Ectodermal cell (in vitro differentiated cells): Measurements from ENCODE around the gene TNS3.

Experiments
- H3K27ac ChIP-seq: 2 replicates; pipeline ENCODE4 v1.7.0; 2013; ENCODE audit warnings: mild to moderate bottlenecking, low read depth, low read length; ENCODE audit not compliant: insufficient read depth, poor library complexity, severe bottlenecking
- H3K27me3 ChIP-seq: 2 replicates; pipeline ENCODE4 v1.7.0; 2013; ENCODE audit warnings: mild to moderate bottlenecking, low read length; ENCODE audit not compliant: insufficient read depth, control insufficient read depth, poor library complexity, severe bottlenecking
- H3K36me3 ChIP-seq: one replicate; pipeline ENCODE4 v1.7.0; 2013; ENCODE audit warnings: low read length; ENCODE audit not compliant: control insufficient read depth, insufficient read depth
- H3K4me1 ChIP-seq: one replicate; pipeline ENCODE4 v1.7.0; 2013; ENCODE audit warnings: low read length; ENCODE audit not compliant: control insufficient read depth, insufficient read depth
- H3K4me3 ChIP-seq: 2 replicates; pipeline ENCODE4 v1.7.0; 2013; ENCODE audit warnings: low read depth, low read length, control low read depth; ENCODE audit not compliant: insufficient read depth
- H3K9me3 ChIP-seq: 2 replicates; pipeline ENCODE4 v1.7.0; 2013; ENCODE audit warnings: mild to moderate bottlenecking, low read length, moderate library complexity; ENCODE audit not compliant: control insufficient read depth
- WGBS, 2 experiments: methylation state at CpG; one replicate each; pipeline ENCODE4 v1.1.7; 2013; ENCODE audit warnings: missing lambda C conversion rate in 2 of 2; 5-methylcytosine and 5-hydroxymethylcytosine counted together

Gene TNS3

DNA sequence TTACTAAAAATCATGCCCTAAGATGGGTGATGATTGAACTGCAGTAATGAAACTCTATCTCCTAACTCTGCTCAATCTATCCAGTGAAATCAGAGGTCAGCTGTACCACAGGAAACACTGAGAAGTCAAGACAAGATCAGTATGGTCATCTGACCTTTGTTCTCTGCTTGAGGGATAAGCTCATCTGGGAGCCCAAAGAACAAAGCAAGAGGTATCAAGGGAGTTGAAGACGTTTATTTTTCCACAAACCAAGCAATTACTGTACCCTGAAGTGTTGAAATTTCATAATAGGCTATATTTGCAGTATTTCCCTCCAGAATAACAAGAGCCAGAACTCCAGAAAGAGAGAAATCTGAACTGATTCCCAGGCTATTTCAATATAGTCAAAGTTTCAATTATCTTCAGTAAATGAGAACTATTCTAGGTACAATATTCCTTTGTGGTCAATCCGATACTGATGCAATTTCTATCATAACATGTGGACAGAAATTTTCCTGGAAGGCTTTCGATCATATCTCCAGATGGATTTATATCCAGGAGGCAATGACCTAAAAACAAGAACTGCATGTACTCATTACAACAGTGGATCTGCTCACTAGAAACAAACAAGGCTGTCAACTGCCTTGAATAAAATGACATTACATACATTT lies 345.3 kb downstream of the TNS3 start:
- Histone ChIP-seq H3K9me3 (no peaks in the 10 kb centered on the region), H3K27ac (no peak overlapping the region), H3K27me3 (no peaks in the 10 kb centered on the region), H3K36me3 (no peaks in the 10 kb centered on the region), H3K4me1 (no peaks in the 10 kb centered on the region), H3K4me3 (no peak overlapping the region)
- WGBS, 2 experiments: 81 to 100% methylated on average over 2 to 3 of the region's 3 CpGs

DNA sequence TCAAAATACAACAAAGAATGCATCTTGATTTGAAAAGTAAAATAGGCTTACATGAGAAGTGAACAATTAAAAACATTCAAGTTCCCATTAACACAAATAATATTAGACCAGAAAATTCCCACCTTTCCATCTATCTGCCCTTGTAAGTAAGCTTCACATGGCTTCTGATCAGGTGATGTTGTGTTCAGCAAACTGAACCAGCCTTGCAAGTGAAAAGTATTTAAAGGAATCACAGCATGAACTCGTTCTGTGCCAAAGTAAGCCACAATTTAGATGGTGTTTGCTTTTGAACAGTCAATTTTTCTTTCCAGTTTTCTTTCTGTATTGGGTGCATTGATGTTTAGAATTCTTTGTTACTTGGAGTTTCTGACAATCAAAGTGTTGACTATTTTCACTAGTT lies 347.9 kb downstream of the TNS3 start:
- WGBS, 2 experiments: 78 to 79% methylated on average over 1 of the region's 1 CpG
- Histone ChIP-seq H3K27me3 (no peaks in the 10 kb centered on the region), H3K4me3 (no peak overlapping the region), H3K36me3 (no peaks in the 10 kb centered on the region), H3K9me3 (no peaks in the 10 kb centered on the region), H3K27ac (no peak overlapping the region), H3K4me1 (no peaks in the 10 kb centered on the region)

DNA sequence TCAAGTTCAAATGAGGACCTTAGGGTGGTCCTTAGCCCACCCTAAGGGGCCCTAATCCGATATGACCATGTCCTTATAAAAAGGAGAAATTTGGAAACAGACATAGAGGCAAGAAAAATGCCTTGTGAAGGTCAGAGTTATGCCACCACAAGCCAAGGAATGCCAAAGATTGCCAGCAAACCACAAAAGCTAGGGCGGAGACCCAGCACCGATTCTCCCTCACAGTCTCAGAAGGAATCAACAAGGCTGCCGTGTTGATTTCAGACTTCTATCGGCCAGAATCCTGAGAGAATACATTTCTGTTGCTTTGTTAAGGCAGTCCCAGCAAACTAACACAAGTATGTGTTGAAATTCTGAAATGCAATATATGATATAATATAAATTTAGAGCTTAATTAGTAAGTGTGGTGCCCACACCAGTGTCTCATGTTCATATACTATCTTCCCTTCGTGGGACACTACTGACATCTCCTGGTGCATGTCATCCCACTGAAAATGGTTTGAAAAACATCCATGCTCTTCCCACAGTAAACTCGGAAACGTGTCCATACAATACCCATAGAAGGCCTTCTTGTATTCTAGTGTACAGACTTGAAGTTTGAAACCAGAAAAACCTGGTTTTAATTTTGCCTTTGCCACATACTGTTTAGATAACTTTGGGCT lies 349.0 kb downstream of the TNS3 start:
- Histone ChIP-seq H3K27me3 (no peaks in the 10 kb centered on the region), H3K36me3 (no peaks in the 10 kb centered on the region), H3K9me3 (no peaks in the 10 kb centered on the region), H3K4me1 (no peaks in the 10 kb centered on the region), H3K27ac (no peak overlapping the region), H3K4me3 (no peak overlapping the region)
- 92 to 93% methylated on average over 8 of the region's 8 CpGs for WGBS, 2 experiments

- WGBS, 2 experiments: 80 to 91% methylated on average over 1 of the region's 1 CpG
These were observed 350.3 kb downstream of the TNS3 start for GRCh38 chr7:47231627-47232026.

DNA sequence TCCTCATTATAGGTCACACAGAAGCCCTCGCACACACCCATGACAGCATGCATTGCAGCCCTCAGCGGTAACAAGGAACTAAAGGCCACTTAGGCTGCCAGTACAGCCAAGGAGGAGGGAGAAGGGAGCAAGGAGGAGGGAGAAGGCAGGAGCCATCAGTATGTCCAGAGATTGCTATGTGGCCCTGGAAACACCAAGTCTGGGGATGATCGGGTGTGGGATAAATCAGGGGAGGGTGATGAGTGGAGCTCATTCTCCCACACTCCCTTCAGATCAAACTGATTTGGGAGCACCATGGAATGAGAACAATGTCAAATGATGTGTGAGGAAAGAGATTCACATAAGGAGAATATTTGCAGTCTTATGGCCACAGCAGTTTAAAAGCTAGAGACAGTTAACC lies 350.9 kb downstream of the TNS3 start:
- Histone ChIP-seq H3K27me3 (no peaks in the 10 kb centered on the region), H3K9me3 (no peaks in the 10 kb centered on the region), H3K36me3 (no peaks in the 10 kb centered on the region), H3K27ac (no peak overlapping the region), H3K4me3 (no peak overlapping the region), H3K4me1 (no peaks in the 10 kb centered on the region)
- WGBS, 2 experiments: 92% methylated on average over 3 of the region's 3 CpGs

More at GRCh38 chr7:47231627-47232026, 350.3 kb downstream of the TNS3 start:
- Histone ChIP-seq H3K27ac (no peak overlapping the region), H3K27me3 (no peaks in the 10 kb centered on the region), H3K4me3 (no peak overlapping the region), H3K4me1 (no peaks in the 10 kb centered on the region), H3K9me3 (no peaks in the 10 kb centered on the region), H3K36me3 (no peaks in the 10 kb centered on the region)

- Histone ChIP-seq H3K36me3 (no peaks in the 10 kb centered on the region), H3K4me3 (no peak overlapping the region), H3K27ac (no peak overlapping the region), H3K4me1 (no peaks in the 10 kb centered on the region), H3K9me3 (no peaks in the 10 kb centered on the region), H3K27me3 (no peaks in the 10 kb centered on the region)
- WGBS, 2 experiments: 92 to 94% methylated on average over 11 of the region's 11 CpGs
These were observed 353.4 kb downstream of the TNS3 start for GRCh38 chr7:47228386-47229014.

- no peak overlapping the region for H3K4me3 ChIP-seq
- WGBS, 2 experiments: 85 to 90% methylated on average over 6 of the region's 6 CpGs
- no peak overlapping the region for H3K27ac ChIP-seq
- H3K27me3 ChIP-seq: no peaks in the 10 kb centered on the region
- no peaks in the 10 kb centered on the region for H3K36me3 ChIP-seq
- no peaks in the 10 kb centered on the region for H3K9me3 ChIP-seq
- no peaks in the 10 kb centered on the region for H3K4me1 ChIP-seq
These were observed 354.1 kb downstream of the TNS3 start for GRCh38 chr7:47227762-47228177.

DNA sequence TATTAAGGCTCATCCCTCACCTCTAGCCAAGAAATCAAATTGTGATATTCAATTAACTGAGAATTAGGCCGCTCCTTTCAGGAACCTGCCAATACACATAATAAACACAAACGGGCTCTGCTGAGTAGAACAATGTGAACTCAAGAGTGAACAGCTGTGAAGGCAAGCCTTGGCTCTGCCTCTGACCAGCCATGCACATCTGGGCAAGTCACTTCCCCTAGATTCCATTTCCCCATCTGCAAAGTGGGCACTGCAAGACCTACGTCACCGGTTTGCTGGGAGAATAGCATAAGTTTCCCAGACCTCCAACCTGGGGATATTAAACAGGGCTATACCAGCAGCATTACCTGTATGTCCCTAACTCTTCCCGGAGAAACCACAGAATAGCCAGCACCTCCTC lies 355.2 kb downstream of the TNS3 start:
- H3K4me1 ChIP-seq: no peaks in the 10 kb centered on the region
- no peak overlapping the region for H3K27ac ChIP-seq
- H3K27me3 ChIP-seq: no peaks in the 10 kb centered on the region
- WGBS, 2 experiments: 93 to 94% methylated on average over 5 of the region's 5 CpGs
- no peak overlapping the region for H3K4me3 ChIP-seq
- no peaks in the 10 kb centered on the region for H3K9me3 ChIP-seq
- H3K36me3 ChIP-seq: no peaks in the 10 kb centered on the region

DNA sequence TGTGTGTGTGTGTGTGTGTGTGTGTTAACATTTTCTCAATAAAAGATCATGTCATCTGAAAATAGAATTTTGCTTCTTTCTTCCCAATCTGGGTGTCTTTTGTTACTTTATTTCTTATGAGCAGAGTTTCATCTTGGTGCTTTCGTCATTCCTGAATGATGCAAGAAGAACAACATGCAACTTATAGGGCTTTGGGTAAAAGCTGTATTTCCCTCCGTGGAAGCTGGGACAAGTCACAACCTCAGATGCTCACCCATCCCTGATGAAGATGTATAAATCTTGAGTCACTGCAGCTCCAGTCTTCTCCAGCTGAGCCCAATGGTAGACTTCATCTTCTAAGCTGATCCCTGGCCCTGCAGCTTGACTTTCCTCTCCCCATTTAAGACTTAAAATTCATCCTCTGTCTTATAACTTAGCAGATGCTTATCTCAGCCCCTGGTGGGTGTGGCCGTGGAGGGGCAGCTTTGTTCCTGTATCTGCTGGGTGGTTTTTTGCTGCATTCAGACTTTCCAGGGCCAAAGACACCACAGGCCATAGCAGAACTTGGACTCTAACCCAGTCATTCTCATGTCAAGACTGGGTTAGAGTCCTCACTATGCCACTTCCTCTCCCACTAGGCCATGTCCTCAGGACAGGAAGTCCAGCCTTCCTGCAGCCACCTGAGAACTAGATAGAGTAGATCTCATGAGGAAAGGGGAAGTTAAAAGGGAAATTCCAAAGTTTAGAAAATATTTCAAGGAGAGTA lies 356.4 kb downstream of the TNS3 start:
- H3K36me3 ChIP-seq: no peaks in the 10 kb centered on the region
- no peaks in the 10 kb centered on the region for H3K9me3 ChIP-seq
- no peak overlapping the region for H3K4me3 ChIP-seq
- no peaks in the 10 kb centered on the region for H3K27me3 ChIP-seq
- H3K4me1 ChIP-seq: no peaks in the 10 kb centered on the region
- 96 to 98% methylated on average over 3 of the region's 3 CpGs for WGBS, 2 experiments
- no peak overlapping the region for H3K27ac ChIP-seq
